GM18951 (cell line): ENCODE data around the gene IL22.

Source experiments
- POLR2A ChIP-seq: IDR thresholded peaks from 4 replicates; pipeline ENCODE4 v1.6.1; 2011; ENCODE audit warnings: mild to moderate bottlenecking; ENCODE audit not compliant: insufficient read length, insufficient read depth; ENCODE audit errors: extremely low read depth
- in situ Hi-C: fragments of 300-500 bp; cut with MboI; formaldehyde crosslinking; loops from one replicate; pipeline ENCODE4 v1.12.0; 2022; ENCODE audit warnings: low sequenced_read_pairs, mixed read lengths, inconsistent platforms; ENCODE audit not compliant: unreplicated experiment

IL22 gene

GRCh38 chr12:68259318-68259940 is 6.0 kb upstream of the IL22 start:
- TF ChIP-seq POLR2A, result no peak
- in situ Hi-C loops, result no loop called here

GRCh38 chr12:68252077-68252476 is 1.3 kb downstream of the IL22 start:
- TF ChIP-seq POLR2A, result no peak
- in situ Hi-C loops, result no loop called here

GRCh38 chr12:68250454-68250853 is 3.0 kb downstream of the IL22 start:
- in situ Hi-C loops, result no loop called here
- no peak for TF ChIP-seq POLR2A

- in situ Hi-C loops, result no loop called here
- TF ChIP-seq POLR2A, result no peak
Measured at GRCh38 chr12:68247785-68248184, 5.6 kb downstream of the IL22 start.

GRCh38 chr12:68246350-68246749 is 7.1 kb downstream of the IL22 start:
- in situ Hi-C loops, result no loop called here
- TF ChIP-seq POLR2A, result no peak

- in situ Hi-C loops, result no loop called here
- no peak for TF ChIP-seq POLR2A
Measured at GRCh38 chr12:68245180-68246021, 8.0 kb downstream of the IL22 start.

GRCh38 chr12:68242777-68243176 is 10.6 kb downstream of the IL22 start:
- TF ChIP-seq POLR2A, result no peak
- in situ Hi-C loops, result no loop called here

GRCh38 chr12:68240975-68241374 is 12.4 kb downstream of the IL22 start:
- no peak for TF ChIP-seq POLR2A
- in situ Hi-C loops, result no loop called here

GRCh38 chr12:68240079-68240478 is 13.3 kb downstream of the IL22 start:
- TF ChIP-seq POLR2A, result no peak
- in situ Hi-C loops, result no loop called here

GRCh38 chr12:68239309-68239982 is 14.0 kb downstream of the IL22 start:
- in situ Hi-C loops, result loop anchor here (5.0 kb wide), 1 partner anchor 73 kb away; no protein-coding TSS in a partner anchor
- TF ChIP-seq POLR2A, result no peak

- TF ChIP-seq POLR2A, result no peak
- in situ Hi-C loops, result loop anchor here (5.0 kb wide), 1 partner anchor 75 kb away; no protein-coding TSS in a partner anchor
Measured at GRCh38 chr12:68237619-68238018, 15.8 kb downstream of the IL22 start.

GRCh38 chr12:68237078-68237477 is 16.3 kb downstream of the IL22 start:
- in situ Hi-C loops, result loop anchor here (5.0 kb wide), 1 partner anchor 75 kb away; no protein-coding TSS in a partner anchor

GRCh38 chr12:68236421-68237059 is 16.9 kb downstream of the IL22 start:
- TF ChIP-seq POLR2A, result no peak
- in situ Hi-C loops, result loop anchor here (5.0 kb wide), 1 partner anchor 76 kb away; no protein-coding TSS in a partner anchor

More at GRCh38 chr12:68237078-68237477, 16.3 kb downstream of the IL22 start:
- no peak for TF ChIP-seq POLR2A

- no peak for TF ChIP-seq POLR2A
- in situ Hi-C loops, result loop anchor here (5.0 kb wide), 1 partner anchor 77 kb away; no protein-coding TSS in a partner anchor
Measured at GRCh38 chr12:68235576-68235975, 17.8 kb downstream of the IL22 start.
